HTR-8/SVneo (cell line): ENCODE data around the gene TIAM2.
A peak's percentile ranks its signal among the peaks of the same experiment; 100 is the strongest.

ENCODE experiments used
- DNase-seq: peaks from one replicate; pipeline ENCODE4 v3.0.0; 2011; ENCODE audit warnings: low spot score, mixed read lengths; ENCODE audit not compliant: insufficient read length
- FAIRE-seq: peaks from 2 replicates; lab custom pipeline; 2011; peaks lifted over from hg19 to GRCh38; lab: Jason Lieb, UNC

Gene TIAM2

GRCh38 chr6:155021680-155022079, 26.6 kb downstream of the TIAM2 start:
- no peak for DNase-seq
- no peak for FAIRE-seq

GRCh38 chr6:155022721-155023120, 27.6 kb downstream of the TIAM2 start:
- no peak for FAIRE-seq
- DNase-seq: no peak

GRCh38 chr6:155023717-155024116, 28.6 kb downstream of the TIAM2 start:
- no peak for FAIRE-seq

GRCh38 chr6:155024391-155025027, 29.4 kb downstream of the TIAM2 start:
- DNase-seq (no peak), FAIRE-seq (no peak)

More at GRCh38 chr6:155023717-155024116, 28.6 kb downstream of the TIAM2 start:
- no peak for DNase-seq

GRCh38 chr6:155026022-155026705, 31.0 kb downstream of the TIAM2 start:
- DNase-seq (peak; percentile 82), FAIRE-seq (no peak)

- no peak for FAIRE-seq
- no peak for DNase-seq
Measured at GRCh38 chr6:155026706-155027045, 31.6 kb downstream of the TIAM2 start.

GRCh38 chr6:155030148-155030720, 35.1 kb downstream of the TIAM2 start:
- DNase-seq (no peak), FAIRE-seq (no peak)

GRCh38 chr6:155031091-155031490, 36.0 kb downstream of the TIAM2 start:
- FAIRE-seq (no peak), DNase-seq (no peak)

- FAIRE-seq: no peak
- DNase-seq: no peak
Measured at GRCh38 chr6:155033021-155033791, 38.1 kb downstream of the TIAM2 start.

- no peak for DNase-seq
- no peak for FAIRE-seq
Measured at GRCh38 chr6:155036907-155037306, 41.8 kb downstream of the TIAM2 start.

GRCh38 chr6:155038104-155038503, 43.0 kb downstream of the TIAM2 start:
- no peak for FAIRE-seq

GRCh38 chr6:155038527-155038926, 43.4 kb downstream of the TIAM2 start:
- FAIRE-seq: no peak
- no peak for DNase-seq

More at GRCh38 chr6:155038104-155038503, 43.0 kb downstream of the TIAM2 start:
- DNase-seq: no peak

- DNase-seq (no peak), FAIRE-seq (no peak)
Measured at GRCh38 chr6:155039618-155040017, 44.5 kb downstream of the TIAM2 start.

- no peak for DNase-seq
Measured at GRCh38 chr6:155040154-155040553, 45.0 kb downstream of the TIAM2 start.

GRCh38 chr6:155040901-155041650, 46.0 kb downstream of the TIAM2 start:
- DNase-seq: no peak
- no peak for FAIRE-seq

More at GRCh38 chr6:155040154-155040553, 45.0 kb downstream of the TIAM2 start:
- FAIRE-seq: no peak

GRCh38 chr6:155041741-155042279, 46.7 kb downstream of the TIAM2 start:
- DNase-seq (no peak), FAIRE-seq (no peak)

GRCh38 chr6:155042983-155043382, 47.9 kb downstream of the TIAM2 start:
- FAIRE-seq: no peak
- no peak for DNase-seq

- DNase-seq: no peak
- FAIRE-seq: no peak
Measured at GRCh38 chr6:155045561-155046404, 50.7 kb downstream of the TIAM2 start.

- FAIRE-seq: no peak
- no peak for DNase-seq
Measured at GRCh38 chr6:155047523-155047922, 52.4 kb downstream of the TIAM2 start.
